Left forelimb (tissue), 1 donor: ENCODE measurements around the gene EGLN3.
"Not testable (repeated sequence)": the region's sequence is repeated elsewhere in the genome, so short reads cannot be mapped to it uniquely, and the experiment has no call there.

Source experiments
- DNase-seq: peaks from one replicate; pipeline ENCODE4 v3.0.0-alpha.2; 2018; ENCODE audit warnings: low spot score

Gene EGLN3

DNA sequence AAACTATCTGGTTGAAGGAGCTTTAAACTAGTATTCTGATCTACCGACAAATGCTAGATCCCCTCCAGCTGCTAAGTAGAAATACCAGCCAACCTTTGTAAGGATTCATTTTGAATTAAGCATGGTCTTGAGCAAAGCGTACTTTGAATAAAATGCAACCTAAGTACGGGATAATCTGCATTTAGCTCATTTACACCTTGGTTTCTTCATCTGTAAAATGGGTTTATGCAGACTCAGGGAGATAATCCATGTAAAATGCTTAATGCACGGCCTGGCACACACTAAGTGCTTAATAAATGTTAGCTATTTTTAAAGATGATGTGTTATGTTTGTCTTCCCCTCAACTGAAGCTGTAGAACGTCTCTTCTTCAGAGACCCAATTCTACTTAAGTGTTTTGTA lies 15.9 kb downstream of the EGLN3 start:
- DNase-seq, result no peak

DNA sequence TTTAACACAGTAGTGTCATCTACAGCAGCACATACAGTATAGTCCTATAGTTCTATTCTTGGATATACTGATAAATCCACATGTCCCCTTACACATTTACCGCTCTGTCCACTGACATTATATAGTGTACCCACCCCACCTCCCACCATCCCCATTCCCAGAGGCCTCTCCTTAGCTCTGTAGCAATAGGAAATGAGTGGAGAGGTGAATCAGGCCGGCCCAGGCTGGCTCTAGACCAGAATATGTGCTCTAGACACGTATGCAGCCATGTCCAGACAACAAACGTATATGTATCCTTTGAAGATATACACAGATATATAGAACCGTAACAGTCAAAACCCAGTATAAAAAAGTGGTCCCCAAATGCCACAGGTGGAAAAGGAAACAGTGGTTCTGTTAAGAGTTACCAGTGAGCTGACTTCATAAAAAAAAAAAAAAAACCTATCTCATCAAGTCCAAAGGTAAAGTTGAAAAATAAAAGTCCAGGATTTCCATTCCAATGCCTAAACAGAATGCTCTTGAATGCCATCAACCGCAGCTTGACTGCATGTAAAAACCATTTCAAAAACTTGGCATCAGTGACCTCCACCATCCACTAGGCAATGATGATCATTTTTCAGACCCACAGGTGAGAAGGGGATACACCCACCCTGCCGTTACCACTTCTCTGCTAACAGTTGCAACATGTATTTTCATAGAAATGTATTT lies 16.7 kb downstream of the EGLN3 start:
- no peak for DNase-seq

DNA sequence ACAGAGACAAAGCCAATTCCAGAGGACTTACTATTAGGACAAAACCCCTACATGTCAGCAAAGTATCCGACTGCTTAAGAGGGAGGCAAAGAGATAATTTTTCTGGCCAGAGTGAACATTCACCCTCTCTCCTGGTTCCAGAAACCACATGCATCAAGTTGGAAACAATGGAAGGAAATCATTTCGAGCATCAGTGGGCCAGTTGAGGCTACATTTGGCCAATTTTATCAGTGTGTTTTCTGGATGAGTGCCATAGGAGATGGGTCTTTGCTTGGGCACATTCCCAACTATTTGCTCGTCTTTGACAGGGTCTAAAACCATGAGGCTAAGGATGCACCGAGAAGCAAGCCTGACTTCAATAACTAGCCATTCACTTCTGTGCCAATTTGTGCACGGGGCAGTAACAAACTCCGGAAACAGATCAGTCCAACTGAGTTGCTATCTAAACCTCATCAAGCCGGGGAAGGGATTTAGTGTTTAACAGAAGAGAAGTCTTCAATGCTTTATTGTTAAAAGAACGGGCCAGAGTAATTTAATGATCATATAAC lies 17.4 kb downstream of the EGLN3 start:
- DNase-seq, result no peak

DNA sequence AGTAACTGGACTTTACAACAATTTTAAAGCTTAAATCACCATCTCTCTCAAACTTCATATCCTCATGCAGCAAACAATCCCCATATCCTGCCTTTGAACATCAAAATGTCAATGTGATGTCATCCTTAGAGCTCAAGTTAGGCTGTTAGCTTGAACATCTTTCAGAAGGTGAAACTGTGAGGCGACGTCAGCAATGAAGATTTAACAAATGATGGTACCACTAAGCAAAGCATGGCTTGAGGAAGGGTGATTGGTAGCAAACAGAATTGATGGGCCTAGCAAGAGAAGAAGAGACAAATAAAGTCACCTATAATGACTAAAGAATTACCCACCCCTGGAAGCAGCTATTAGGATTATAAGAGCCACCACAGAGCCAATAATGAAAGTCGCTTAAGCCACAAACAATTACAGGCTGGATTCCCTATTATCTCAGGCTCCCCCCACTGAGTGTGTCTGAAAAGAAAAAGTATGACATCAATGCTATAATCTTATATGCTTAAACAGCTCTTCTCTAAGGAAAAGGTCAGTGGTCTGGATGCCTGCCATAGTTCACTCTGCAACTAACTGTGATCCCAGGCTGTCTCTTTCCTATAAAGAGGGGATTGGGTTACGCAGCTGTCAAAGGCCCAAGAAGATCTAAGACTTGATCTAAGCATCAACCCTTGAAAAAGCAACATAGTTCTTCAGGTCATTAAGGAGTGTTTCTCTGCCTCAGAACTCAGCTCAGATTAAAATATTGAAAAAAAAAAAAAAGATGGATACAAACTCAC lies 18.1 kb downstream of the EGLN3 start:
- no peak for DNase-seq

DNA sequence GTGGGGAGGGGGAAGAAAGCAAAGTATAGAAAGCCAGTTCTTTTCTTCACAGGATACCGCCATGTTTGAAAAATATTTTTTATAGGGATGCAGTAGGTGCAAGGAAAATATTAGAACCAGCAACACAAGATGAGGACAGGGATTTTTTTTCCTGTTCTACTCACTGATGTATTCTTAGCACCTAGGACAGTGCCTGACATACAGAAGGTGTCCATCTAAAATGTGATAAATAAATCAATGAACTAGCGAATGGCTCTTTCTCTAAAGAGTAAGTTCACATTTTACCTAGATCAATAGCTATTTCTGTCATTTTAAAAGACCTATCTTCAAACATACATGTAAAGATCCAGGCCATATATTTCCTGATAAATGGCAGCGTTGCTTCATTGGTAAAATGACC lies 18.8 kb downstream of the EGLN3 start:
- DNase-seq, result no peak

DNA sequence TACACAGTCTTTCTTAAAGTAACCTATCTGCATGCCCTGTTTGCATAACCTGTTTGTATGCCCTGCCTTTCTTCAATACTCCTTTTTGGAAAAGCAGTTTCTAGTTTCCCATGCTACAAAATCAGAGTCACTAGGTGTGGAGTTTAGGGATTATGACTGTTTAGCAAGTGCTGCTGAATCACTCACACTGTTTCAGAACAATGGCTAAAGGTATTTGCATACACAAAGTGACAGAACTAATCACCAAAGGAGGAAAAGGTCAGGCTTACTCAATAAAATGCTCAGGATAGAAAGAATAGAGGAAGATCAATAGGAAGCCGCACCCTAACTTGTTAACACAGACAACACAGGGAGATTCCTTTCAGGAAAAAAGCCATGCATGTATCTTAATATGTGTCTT lies 19.4 kb downstream of the EGLN3 start:
- no peak for DNase-seq

DNA sequence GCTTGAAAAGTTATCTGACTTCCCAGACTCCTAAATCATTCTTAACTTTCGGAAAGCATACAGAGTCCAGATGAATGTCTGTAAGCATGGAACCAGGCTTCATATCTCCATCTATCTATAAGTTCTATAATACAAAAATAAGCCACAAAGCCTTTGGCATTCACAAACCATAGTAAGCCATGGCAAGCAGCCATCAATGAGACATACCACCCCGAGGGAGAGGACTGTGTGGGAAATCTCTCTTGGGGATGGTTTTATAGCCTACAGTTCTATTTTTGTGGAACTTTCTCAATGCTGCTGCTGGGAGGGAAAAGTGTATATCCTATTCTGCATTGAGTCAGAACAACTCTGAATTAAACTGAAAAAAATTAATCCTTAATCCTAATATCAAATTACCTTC lies 20.4 kb downstream of the EGLN3 start:
- no peak for DNase-seq

DNA sequence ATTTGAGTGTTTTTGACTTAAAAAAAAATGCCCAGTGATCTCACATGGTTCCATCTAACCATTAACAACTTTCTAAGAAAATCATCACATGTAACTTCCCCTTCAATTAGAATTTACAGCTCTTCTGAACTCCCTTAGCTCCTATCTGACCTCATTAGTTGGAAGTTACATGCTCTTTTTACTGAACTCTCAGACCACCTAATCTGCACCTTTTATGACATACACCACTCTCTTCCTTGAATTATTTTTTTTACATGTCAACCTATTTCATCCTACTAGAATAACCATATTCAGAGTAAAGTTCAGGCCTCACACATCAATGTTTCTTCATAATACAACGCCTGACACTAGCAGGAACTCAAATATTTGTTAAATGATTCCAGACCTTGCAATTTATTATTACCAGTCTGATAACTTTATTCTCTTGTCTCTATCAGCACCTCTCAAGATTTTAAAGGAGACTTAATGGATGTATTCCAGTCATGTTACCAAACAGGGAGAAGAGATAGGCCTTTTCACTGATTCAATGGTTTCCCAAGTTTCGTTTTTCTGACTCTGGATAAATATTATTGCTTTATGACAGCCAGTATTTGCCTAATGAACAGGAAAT lies 21.0 kb downstream of the EGLN3 start:
- no peak for DNase-seq

DNA sequence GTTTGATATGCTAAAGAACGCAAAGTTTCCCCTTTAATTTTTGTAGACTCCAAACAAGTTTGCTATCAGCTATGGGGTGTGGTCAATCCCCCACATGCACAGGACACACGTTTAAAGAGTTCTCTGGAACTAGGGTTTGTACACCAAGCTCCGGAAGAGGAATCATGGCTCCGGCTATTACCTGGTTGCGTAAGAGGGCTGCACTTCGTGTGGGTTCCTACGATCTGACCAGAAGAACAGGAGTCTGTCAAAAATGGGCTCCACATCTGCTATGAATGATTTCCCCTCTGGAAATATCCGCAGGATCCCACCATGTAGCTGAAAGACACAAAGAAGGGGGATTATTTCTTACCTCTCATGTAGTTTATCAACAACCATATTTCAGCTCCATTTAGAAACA lies 22.0 kb downstream of the EGLN3 start:
- no peak for DNase-seq

DNA sequence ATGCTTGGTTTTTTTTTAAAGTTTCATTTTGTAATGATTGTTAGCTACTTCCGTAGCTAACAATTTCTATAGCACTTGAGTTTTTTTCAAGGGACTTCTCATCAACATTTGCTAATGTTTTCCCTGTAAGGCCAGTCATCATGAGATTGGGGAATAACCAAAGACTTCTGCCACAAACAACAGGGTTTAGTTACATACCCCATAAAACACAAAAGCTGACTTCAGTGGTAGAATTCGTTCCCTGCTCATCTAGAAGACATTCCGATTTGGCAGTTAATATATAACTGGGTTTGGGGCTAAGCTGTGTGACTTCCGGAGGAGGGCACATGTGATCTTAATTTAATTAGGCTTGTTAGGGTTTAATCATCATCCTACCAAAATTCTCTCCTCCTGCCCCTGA lies 22.9 kb downstream of the EGLN3 start:
- no peak for DNase-seq

DNA sequence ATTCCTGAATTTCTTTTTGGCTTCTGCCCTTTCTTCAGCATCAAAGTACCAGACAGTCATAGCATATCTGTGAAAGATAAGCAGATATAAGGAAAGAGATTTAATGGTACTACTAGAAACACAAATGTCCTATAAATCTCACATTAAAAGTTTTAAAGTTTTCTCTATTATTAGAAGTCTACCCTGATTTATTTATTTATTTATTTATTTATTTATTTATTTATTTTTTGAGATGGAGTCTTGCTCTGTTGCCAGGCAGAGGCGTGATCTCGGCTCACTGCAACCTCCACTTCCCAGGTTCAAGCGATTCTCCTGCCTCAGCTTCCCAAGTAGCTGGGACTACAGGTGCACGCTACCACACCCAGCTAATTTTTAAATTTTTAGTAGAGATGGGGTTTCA lies 23.9 kb downstream of the EGLN3 start:
- not testable (repeated sequence) for DNase-seq

DNA sequence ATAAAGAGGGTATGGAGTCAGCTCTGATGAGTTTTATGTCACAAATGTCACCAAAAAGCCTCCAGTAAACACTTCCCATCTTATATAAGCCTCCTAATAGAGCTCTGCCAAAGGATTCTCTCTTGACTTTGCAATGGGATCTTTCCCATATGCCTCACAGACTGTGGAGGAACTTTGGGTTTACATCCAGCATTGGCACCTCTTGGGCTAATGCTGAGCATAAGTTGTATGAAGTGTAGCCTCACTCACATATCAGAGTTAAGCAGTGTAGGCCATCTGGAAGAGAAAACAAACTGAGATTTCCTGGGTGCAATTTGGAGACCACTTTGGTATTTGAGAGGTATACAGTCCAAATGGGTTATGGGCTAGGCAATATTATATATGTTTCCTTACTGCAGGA lies 24.9 kb downstream of the EGLN3 start:
- DNase-seq, result no peak

DNA sequence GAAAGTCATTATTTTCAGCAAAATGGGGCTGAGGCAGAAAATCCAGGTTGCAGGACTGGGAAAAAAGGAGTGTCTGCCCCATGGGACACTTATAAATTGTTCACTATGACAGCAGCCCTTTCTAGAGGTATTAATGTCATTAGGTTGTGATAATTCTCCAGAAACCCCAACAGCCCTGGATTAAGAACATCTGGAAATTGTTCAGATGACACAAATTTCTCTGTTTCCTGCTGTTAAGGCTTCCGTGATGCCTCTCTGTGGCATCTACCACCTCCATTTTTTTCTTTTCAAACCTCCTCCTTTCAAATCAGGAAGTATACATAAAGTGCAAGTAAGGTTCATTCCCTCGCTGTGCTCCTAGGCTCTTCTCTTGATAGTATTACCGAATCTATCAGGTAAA lies 25.6 kb downstream of the EGLN3 start:
- no peak for DNase-seq

DNA sequence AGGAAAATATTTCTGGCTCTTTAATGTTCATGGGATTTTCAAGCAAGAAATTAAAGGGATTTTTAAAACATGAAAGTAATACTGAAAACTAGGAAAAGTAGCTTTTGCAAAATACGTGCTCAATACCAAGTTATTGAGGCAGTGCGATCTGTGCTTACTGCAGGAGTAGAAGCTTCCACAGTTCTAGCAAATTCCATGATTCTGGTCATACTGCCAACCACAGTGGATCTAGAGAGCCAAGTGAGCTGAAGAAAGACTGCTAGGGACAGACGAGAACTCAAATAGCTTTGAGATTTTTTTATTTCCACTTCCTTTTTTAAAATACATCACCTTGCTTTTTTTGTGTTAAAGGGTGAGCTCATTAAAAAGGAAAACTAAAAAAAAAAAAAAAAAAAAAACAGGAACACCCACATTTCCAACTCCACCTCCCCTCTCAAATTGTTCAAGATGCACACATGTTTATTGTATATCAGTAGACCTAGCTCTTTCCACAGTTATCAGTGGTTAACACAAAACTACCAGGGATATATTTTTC lies 26.2 kb downstream of the EGLN3 start:
- DNase-seq, result no peak

DNA sequence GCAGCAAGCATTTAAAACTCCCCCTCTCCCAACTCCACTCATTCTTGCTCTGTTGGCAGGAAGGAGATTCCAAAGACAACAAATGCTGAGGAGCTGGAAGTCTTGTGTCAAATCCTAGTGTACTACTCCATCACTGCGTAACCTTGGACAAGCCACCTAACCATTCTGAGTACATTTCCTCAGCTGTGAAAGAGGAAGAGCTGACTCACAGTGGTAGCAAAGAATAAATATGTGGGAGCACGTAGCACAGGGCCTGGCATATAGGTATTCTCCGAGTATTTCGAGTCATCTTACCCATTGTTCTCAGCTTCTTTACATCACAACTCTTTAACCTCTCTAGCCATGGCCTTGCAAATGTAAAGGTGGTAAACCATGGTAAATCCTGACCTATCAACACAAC lies 28.7 kb downstream of the EGLN3 start:
- DNase-seq, result no peak

DNA sequence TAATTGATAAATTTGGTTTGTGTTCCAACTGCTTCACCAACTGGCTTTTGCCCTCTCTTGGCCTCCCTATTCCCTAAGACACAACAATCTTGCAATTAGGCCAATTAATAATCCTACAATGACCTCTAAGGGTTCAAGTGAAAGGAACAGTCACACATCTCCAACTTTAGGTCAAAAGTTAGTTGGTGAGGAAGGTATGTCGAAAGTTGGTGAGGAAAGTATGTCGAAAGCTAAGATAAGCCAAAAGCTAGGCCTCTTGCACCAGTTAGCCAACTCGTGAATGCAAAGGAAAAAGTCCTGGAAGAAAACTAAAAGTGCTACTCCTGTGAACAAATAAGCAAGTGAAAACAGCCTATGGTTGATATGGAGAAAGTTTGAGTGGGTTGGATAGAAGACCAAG lies 32.6 kb downstream of the EGLN3 start:
- DNase-seq, result no peak

DNA sequence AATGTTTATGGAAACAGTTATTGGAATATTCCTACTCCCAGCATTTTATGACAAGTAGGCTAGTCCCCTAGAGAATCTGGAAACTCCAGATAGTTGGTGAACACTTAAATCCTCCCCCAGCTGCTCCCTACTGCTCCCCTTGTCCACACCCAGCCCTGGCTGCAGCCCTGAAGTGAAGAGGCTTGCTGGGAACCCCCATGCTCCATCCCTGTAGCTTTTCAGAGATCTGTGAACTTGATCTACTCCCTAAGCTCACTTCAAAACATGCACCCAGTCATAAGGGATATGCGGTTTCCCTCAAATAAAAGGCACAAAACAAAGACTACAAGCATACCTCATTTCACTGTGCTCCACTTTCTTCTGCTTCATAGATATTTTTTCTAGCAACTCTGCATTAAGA lies 33.2 kb downstream of the EGLN3 start:
- no peak for DNase-seq

DNA sequence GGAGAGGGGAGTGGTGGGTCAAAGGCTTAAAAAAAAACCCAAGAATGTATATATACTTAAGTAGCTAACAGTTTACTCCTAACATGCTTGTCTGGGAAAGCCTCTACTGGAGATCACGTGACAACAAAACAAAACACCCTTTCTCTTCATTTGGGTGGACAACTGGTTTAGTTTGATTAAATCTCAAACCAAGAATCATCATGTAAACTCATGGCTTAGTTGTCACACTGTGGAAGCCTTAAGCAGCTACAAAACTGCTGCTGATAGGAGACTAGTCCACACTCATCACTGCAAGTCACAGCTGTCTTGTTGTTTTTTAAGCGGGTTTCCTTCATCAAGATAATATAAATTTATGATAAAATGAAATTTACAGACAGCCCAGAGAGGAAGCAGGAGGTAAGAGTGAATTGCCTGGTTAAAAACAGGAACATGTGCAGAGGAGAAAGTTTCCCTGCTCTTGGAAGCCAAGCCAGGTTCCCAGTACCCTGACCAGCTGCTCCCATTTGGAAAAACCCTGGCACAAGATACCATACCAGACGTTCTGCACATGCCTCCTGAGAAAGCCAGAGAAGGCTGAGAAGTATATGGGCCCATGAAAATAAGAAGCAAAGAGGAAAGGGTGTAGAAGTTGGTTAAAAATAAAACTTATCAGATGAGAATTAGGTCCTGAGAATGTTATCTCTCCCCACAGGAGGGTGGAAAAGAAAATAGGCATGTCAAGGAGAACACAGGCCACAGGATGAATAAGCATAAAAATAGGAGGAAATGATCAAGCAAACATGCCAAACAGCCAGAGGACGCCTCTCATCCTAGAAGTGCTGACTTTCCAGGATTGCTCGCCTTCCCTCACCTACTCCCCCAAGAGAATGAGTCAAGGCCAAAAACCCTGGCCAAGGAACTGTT lies 34.0 kb downstream of the EGLN3 start:
- DNase-seq, result no peak

DNA sequence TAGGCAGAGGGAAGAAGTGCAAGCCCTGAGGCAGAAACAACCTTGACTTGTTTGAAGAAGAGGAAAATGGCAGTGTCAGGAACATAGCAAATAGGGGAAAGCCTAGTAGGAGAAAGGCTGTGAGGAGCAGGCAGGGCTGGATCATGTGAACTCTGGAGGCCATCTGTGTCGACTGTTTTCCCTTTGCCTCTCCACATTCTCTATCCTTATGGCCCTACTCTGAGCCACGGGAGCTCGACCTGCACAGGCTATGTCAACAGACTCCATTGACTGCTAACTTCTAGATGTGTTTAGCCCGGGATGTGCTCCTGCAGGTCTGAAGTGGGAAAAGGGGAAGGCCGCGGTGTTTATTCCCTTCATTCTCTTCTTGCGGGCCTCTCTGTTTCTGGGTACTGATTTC lies 35.2 kb downstream of the EGLN3 start:
- DNase-seq, result no peak

DNA sequence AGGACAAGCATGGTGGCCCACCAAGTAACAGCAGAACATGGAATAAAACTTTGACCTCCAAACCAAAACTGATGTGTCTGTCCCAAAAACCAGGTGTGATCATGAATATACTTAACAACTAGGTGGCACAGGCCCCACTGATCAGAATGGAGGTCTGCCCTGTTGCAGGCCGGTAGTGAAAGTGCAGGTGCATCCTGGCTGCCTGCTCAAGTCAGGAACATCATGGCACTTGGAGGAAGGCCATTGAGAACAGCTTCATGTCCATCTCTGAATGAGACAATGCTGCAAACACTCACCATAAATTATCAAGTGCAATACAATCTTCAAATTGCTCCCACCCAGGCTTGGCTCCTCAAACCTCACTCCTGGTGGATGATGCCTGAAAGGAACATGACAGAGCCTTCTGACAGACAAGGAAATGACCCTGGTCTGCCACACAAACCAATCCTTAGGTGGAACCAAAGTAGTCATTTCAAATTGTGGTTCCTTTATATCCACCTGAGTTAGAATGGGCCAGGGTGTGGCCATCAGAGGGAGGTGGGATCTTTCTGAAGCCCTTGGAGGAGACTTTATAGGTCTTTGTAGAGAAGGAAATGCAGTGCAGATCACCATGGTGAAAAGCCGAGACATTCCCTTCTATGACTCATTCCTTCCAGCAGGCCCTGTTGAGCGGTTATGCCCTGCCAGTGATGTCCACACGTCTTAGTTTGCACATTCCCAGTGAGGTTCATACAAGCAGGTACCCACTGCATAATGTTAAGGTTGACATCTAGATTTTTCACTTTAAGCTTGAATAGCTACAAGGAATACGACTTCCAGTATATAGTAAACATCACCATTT lies 36.0 kb downstream of the EGLN3 start:
- DNase-seq, result no peak

DNA sequence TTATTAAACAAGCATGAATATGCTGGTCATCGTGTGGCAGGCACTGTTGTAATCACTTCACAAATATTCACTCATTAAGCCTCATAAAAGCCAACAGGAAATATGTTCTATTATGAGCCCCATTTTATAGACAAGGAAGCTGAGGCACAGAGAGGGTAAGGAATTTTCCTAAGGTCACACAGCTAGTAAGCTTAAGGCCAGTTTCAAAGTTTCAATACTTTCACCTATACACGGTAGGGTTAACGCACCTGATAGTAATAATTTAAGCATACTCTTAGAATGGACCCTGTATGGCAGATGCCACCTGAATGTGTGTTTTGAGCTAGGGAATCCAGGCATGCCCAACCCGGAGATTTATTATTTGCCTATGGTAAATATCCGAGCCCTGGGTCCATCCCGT lies 39.8 kb downstream of the EGLN3 start:
- DNase-seq, result no peak
